GM19455 (cell line): ENCODE measurements around the gene ZFAND6.
"Not testable (repeated sequence)": the region's sequence is repeated elsewhere in the genome, so short reads cannot be mapped to it uniquely, and the experiment has no call there.

Experiments
- ATAC-seq: cut with Tn5 transposase; IDR thresholded peaks from one replicate; pipeline ENCODE4 v1.9.1; 2021; ENCODE audit not compliant: unreplicated experiment

The ZFAND6 gene

GRCh38 chr15:80058851-80059785, at the start of gene ZFAND6:
TSS of gene ZFAND6 (plus strand) at chr15:80059676. CDS start at chr15:80120345, 60,669 bp downstream.
- ATAC-seq = peak; percentile 75

- no peak for ATAC-seq
Measured at GRCh38 chr15:80010131-80010673, 49.3 kb upstream of the ZFAND6 start.

GRCh38 chr15:80011041-80011523, 48.4 kb upstream of the ZFAND6 start:
- peak; percentile 44 for ATAC-seq

- ATAC-seq = no peak
Measured at GRCh38 chr15:80011596-80011995, 47.9 kb upstream of the ZFAND6 start.

- no peak for ATAC-seq
Measured at GRCh38 chr15:80012060-80012726, 47.3 kb upstream of the ZFAND6 start.

- not testable (repeated sequence) for ATAC-seq
Measured at GRCh38 chr15:80014186-80014585, 45.3 kb upstream of the ZFAND6 start.

GRCh38 chr15:80015156-80015555, 44.3 kb upstream of the ZFAND6 start:
- ATAC-seq = no peak

GRCh38 chr15:80016506-80016905, 43.0 kb upstream of the ZFAND6 start:
- not testable (repeated sequence) for ATAC-seq

GRCh38 chr15:80017139-80017538, 42.3 kb upstream of the ZFAND6 start:
- ATAC-seq = not testable (repeated sequence)

GRCh38 chr15:80019168-80019745, 40.2 kb upstream of the ZFAND6 start:
- no peak for ATAC-seq

GRCh38 chr15:80020149-80020548, 39.3 kb upstream of the ZFAND6 start:
- ATAC-seq = not testable (repeated sequence)

GRCh38 chr15:80020731-80021130, 38.7 kb upstream of the ZFAND6 start:
- ATAC-seq = no peak

GRCh38 chr15:80026310-80026709, 33.2 kb upstream of the ZFAND6 start:
- no peak for ATAC-seq

- ATAC-seq = no peak
Measured at GRCh38 chr15:80026754-80027153, 32.7 kb upstream of the ZFAND6 start.

- no peak for ATAC-seq
Measured at GRCh38 chr15:80028937-80029336, 30.5 kb upstream of the ZFAND6 start.

GRCh38 chr15:80031841-80032240, 27.6 kb upstream of the ZFAND6 start:
- ATAC-seq = no peak

- no peak for ATAC-seq
Measured at GRCh38 chr15:80034629-80035028, 24.8 kb upstream of the ZFAND6 start.

- no peak for ATAC-seq
Measured at GRCh38 chr15:80036071-80036470, 23.4 kb upstream of the ZFAND6 start.

GRCh38 chr15:80041494-80042253, 17.8 kb upstream of the ZFAND6 start:
- ATAC-seq = no peak

- ATAC-seq = no peak
Measured at GRCh38 chr15:80042568-80042967, 16.9 kb upstream of the ZFAND6 start.
